GM18508 (cell line): ENCODE data around the gene DCHS2.
"Not testable (repeated sequence)": the region's sequence is repeated elsewhere in the genome, so short reads cannot be mapped to it uniquely, and the experiment has no call there.

Experiments
- ATAC-seq: cut with Tn5 transposase; IDR thresholded peaks from one replicate; pipeline ENCODE4 v1.9.1; 2021; ENCODE audit warnings: moderate number of reproducible peaks; ENCODE audit not compliant: insufficient read depth, unreplicated experiment

Gene DCHS2

GRCh38 chr4:154254999-154255398 is 236.6 kb downstream of the DCHS2 start:
- no peak for ATAC-seq

- ATAC-seq = no peak
Observed at GRCh38 chr4:154234576-154234975, 257.0 kb downstream of the DCHS2 start.

- ATAC-seq = no peak
Observed at GRCh38 chr4:154231806-154232478, 259.7 kb downstream of the DCHS2 start.

GRCh38 chr4:154230723-154231122 is 260.9 kb downstream of the DCHS2 start:
- no peak for ATAC-seq

- ATAC-seq = no peak
Observed at GRCh38 chr4:154230091-154230490, 261.5 kb downstream of the DCHS2 start.

- no peak for ATAC-seq
Observed at GRCh38 chr4:154222875-154223274, 268.7 kb downstream of the DCHS2 start.

- ATAC-seq = no peak
Observed at GRCh38 chr4:154218051-154218450, 273.5 kb downstream of the DCHS2 start.

GRCh38 chr4:154217384-154217783 is 274.2 kb downstream of the DCHS2 start:
- not testable (repeated sequence) for ATAC-seq

- ATAC-seq = no peak
Observed at GRCh38 chr4:154211506-154211905, 280.1 kb downstream of the DCHS2 start.

- ATAC-seq = no peak
Observed at GRCh38 chr4:154208424-154208823, 283.2 kb downstream of the DCHS2 start.

- no peak for ATAC-seq
Observed at GRCh38 chr4:154205471-154205870, 286.1 kb downstream of the DCHS2 start.

GRCh38 chr4:154194649-154195048 is 296.9 kb downstream of the DCHS2 start:
- ATAC-seq = no peak

- no peak for ATAC-seq
Observed at GRCh38 chr4:154192585-154192984, 299.0 kb downstream of the DCHS2 start.

- no peak for ATAC-seq
Observed at GRCh38 chr4:154189346-154189745, 302.3 kb downstream of the DCHS2 start.

GRCh38 chr4:154186888-154187287 is 304.7 kb downstream of the DCHS2 start:
- ATAC-seq = no peak

GRCh38 chr4:154186035-154186434 is 305.6 kb downstream of the DCHS2 start:
- ATAC-seq = no peak

GRCh38 chr4:154184238-154184637 is 307.4 kb downstream of the DCHS2 start:
- no peak for ATAC-seq

GRCh38 chr4:154183264-154183663 is 308.3 kb downstream of the DCHS2 start:
- no peak for ATAC-seq
